ENCODE results near the gene TMA16.
"Not testable (repeated sequence)": the region's sequence is repeated elsewhere in the genome, so short reads cannot be mapped to it uniquely, and the experiment has no call there.

The TMA16 gene

GRCh38 chr4:163536091-163536490 is 41.6 kb downstream of the TMA16 start:
- no peak for TF ChIP-seq CTCF (IDR thresholded peaks at IDR 0.05; ENCODE audit: borderline replicate concordance, insufficient read depth, low read depth, low read length)
- H3K4me3 ChIP-seq (ENCODE audit: low read depth, low read length) = no peak overlapping the region

GRCh38 chr4:163537114-163537513 is 42.6 kb downstream of the TMA16 start:
- no peak overlapping the region for H3K4me3 ChIP-seq (ENCODE audit: low read depth, low read length)
- no peak for TF ChIP-seq CTCF (IDR thresholded peaks at IDR 0.05; ENCODE audit: borderline replicate concordance, insufficient read depth, low read depth, low read length)

- not testable (repeated sequence) for H3K4me3 ChIP-seq (ENCODE audit: low read depth, low read length)
Measured at GRCh38 chr4:163538820-163539219, 44.3 kb downstream of the TMA16 start.

GRCh38 chr4:163540448-163540847 is 46.0 kb downstream of the TMA16 start:
- H3K4me3 ChIP-seq (ENCODE audit: low read depth, low read length) = no peak overlapping the region
- TF ChIP-seq CTCF (IDR thresholded peaks at IDR 0.05; ENCODE audit: borderline replicate concordance, insufficient read depth, low read depth, low read length) = no peak

- TF ChIP-seq CTCF (IDR thresholded peaks at IDR 0.05; ENCODE audit: borderline replicate concordance, insufficient read depth, low read depth, low read length) = no peak
- no peak overlapping the region for H3K4me3 ChIP-seq (ENCODE audit: low read depth, low read length)
Measured at GRCh38 chr4:163540977-163541376, 46.5 kb downstream of the TMA16 start.

- no peak for TF ChIP-seq CTCF (IDR thresholded peaks at IDR 0.05; ENCODE audit: borderline replicate concordance, insufficient read depth, low read depth, low read length)
Measured at GRCh38 chr4:163542275-163542674, 47.8 kb downstream of the TMA16 start.

GRCh38 chr4:163544407-163545038 is 50.0 kb downstream of the TMA16 start:
- peak overlapping the region; percentile 27 for H3K4me3 ChIP-seq (ENCODE audit: low read depth, low read length)
- peak; percentile 90 for TF ChIP-seq CTCF (IDR thresholded peaks at IDR 0.05; ENCODE audit: borderline replicate concordance, insufficient read depth, low read depth, low read length)

More at GRCh38 chr4:163542275-163542674, 47.8 kb downstream of the TMA16 start:
- no peak overlapping the region for H3K4me3 ChIP-seq (ENCODE audit: low read depth, low read length)

Measured in GM12875 (cell line).